ENCODE data around the gene NT5C2.

Gene NT5C2

GRCh38 chr10:103041391-103041790 is 151.7 kb downstream of the NT5C2 start:
- DNase-seq (ENCODE audit: low read depth): no peak
- no peak overlapping the region for H3K4me3 ChIP-seq (ENCODE audit: low read depth, low read length)
- TF ChIP-seq MAX (IDR thresholded peaks at IDR 0.05; ENCODE audit: low read depth, low read length): no peak
- no peak for TF ChIP-seq POLR2A (IDR thresholded peaks at IDR 0.05; ENCODE audit: extremely low read depth, insufficient read length)
- TF ChIP-seq CTCF (IDR thresholded peaks at IDR 0.05; ENCODE audit: low read depth, low read length): no peak
- no peak for TF ChIP-seq MYC (IDR thresholded peaks at IDR 0.05; ENCODE audit: low read depth, low read length)

- DNase-seq (ENCODE audit: low read depth): no peak
- H3K4me3 ChIP-seq (ENCODE audit: low read depth, low read length): no peak overlapping the region
- TF ChIP-seq CTCF (IDR thresholded peaks at IDR 0.05; ENCODE audit: low read depth, low read length) (no peak), MAX (IDR thresholded peaks at IDR 0.05; ENCODE audit: low read depth, low read length) (no peak), POLR2A (IDR thresholded peaks at IDR 0.05; ENCODE audit: extremely low read depth, insufficient read length) (no peak), MYC (IDR thresholded peaks at IDR 0.05; ENCODE audit: low read depth, low read length) (no peak)
Measured at GRCh38 chr10:103040418-103040817, 152.7 kb downstream of the NT5C2 start.

- no peak for DNase-seq (ENCODE audit: low read depth)
- no peak for TF ChIP-seq POLR2A (IDR thresholded peaks at IDR 0.05; ENCODE audit: extremely low read depth, insufficient read length)
- TF ChIP-seq CTCF (IDR thresholded peaks at IDR 0.05; ENCODE audit: low read depth, low read length): no peak
- TF ChIP-seq MYC (IDR thresholded peaks at IDR 0.05; ENCODE audit: low read depth, low read length): no peak
- no peak for TF ChIP-seq MAX (IDR thresholded peaks at IDR 0.05; ENCODE audit: low read depth, low read length)
Measured at GRCh38 chr10:103038570-103038969, 154.5 kb downstream of the NT5C2 start.

More at GRCh38 chr10:103038570-103038969, 154.5 kb downstream of the NT5C2 start:
- no peak overlapping the region for H3K4me3 ChIP-seq (ENCODE audit: low read depth, low read length)

Measured in NB4 (cell line).